Astrocyte of the spinal cord (primary cell): ENCODE data around the gene AKAP6.

Experiments
- DNase-seq: peaks from one replicate; pipeline ENCODE4 v3.0.0; 2011; ENCODE audit warnings: low read depth, low spot score
- H3K4me3 ChIP-seq: 2 replicates; pipeline ENCODE4 v1.5.1; 2011; ENCODE audit warnings: low read depth, mild to moderate bottlenecking, low read length, moderate library complexity
- CTCF ChIP-seq: IDR thresholded peaks from 2 replicates; pipeline ENCODE4 v1.5.1; 2012; ENCODE audit warnings: low read depth, mild to moderate bottlenecking, low read length, inconsistent platforms
- in situ Hi-C: cut with HindIII; loops from 2 replicates; pipeline ENCODE4 v1.10.0; 2017; ENCODE audit warnings: low sequenced_read_pairs

AKAP6 gene

GRCh38 chr14:32435411-32435810 lies 106.3 kb downstream of the AKAP6 start:
- in situ Hi-C loops: no loop called here
- no peak for DNase-seq
- H3K4me3 ChIP-seq: no peak overlapping the region
- no peak for TF ChIP-seq CTCF

GRCh38 chr14:32436993-32437392 lies 107.9 kb downstream of the AKAP6 start:
- in situ Hi-C loops: no loop called here
- DNase-seq: no peak
- no peak for TF ChIP-seq CTCF
- H3K4me3 ChIP-seq: no peak overlapping the region

GRCh38 chr14:32438517-32438916 lies 109.4 kb downstream of the AKAP6 start:
- in situ Hi-C loops: no loop called here

GRCh38 chr14:32443890-32444661 lies 115.0 kb downstream of the AKAP6 start:
- peak; percentile 24 for DNase-seq
- in situ Hi-C loops: no loop called here

More at GRCh38 chr14:32438517-32438916, 109.4 kb downstream of the AKAP6 start:
- no peak for TF ChIP-seq CTCF
- no peak overlapping the region for H3K4me3 ChIP-seq
- no peak for DNase-seq

GRCh38 chr14:32447371-32447770 lies 118.3 kb downstream of the AKAP6 start:
- DNase-seq: no peak
- in situ Hi-C loops: no loop called here
- no peak for TF ChIP-seq CTCF
- H3K4me3 ChIP-seq: no peak overlapping the region

More at GRCh38 chr14:32443890-32444661, 115.0 kb downstream of the AKAP6 start:
- no peak for TF ChIP-seq CTCF
- no peak overlapping the region for H3K4me3 ChIP-seq

- no peak overlapping the region for H3K4me3 ChIP-seq
- no peak for DNase-seq
- in situ Hi-C loops: no loop called here
- no peak for TF ChIP-seq CTCF
Observed at GRCh38 chr14:32449648-32450047, 120.5 kb downstream of the AKAP6 start.
